Ureter (tissue), 1 donor: ENCODE results near the gene DAZ1. TPM values are rescaled to one million over a fixed set of nuclear protein-coding genes. Genes with fewer than 3 reads are reported as not detected.
"Not testable (repeated sequence)": the region's sequence is repeated elsewhere in the genome, so short reads cannot be mapped to it uniquely, and the experiment has no call there.

ENCODE experiments used
- DNase-seq: peaks from one replicate; pipeline ENCODE4 v3.0.0-alpha.2; 2020; ENCODE audit warnings: low spot score
- total RNA-seq: library from RNA; stranded (reverse); gene quantifications from one replicate; pipeline ENCODE4 v1.2.4, GENCODE V29; 2023
- donor health status: DM: yes; HTN: yes; CAD: no.

DAZ1 gene, protein sequence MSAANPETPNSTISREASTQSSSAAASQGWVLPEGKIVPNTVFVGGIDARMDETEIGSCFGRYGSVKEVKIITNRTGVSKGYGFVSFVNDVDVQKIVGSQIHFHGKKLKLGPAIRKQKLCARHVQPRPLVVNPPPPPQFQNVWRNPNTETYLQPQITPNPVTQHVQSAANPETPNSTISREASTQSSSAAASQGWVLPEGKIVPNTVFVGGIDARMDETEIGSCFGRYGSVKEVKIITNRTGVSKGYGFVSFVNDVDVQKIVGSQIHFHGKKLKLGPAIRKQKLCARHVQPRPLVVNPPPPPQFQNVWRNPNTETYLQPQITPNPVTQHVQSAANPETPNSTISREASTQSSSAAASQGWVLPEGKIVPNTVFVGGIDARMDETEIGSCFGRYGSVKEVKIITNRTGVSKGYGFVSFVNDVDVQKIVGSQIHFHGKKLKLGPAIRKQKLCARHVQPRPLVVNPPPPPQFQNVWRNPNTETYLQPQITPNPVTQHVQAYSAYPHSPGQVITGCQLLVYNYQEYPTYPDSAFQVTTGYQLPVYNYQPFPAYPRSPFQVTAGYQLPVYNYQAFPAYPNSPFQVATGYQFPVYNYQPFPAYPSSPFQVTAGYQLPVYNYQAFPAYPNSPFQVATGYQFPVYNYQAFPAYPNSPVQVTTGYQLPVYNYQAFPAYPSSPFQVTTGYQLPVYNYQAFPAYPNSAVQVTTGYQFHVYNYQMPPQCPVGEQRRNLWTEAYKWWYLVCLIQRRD
- not detected for total RNA-seq

DNA sequence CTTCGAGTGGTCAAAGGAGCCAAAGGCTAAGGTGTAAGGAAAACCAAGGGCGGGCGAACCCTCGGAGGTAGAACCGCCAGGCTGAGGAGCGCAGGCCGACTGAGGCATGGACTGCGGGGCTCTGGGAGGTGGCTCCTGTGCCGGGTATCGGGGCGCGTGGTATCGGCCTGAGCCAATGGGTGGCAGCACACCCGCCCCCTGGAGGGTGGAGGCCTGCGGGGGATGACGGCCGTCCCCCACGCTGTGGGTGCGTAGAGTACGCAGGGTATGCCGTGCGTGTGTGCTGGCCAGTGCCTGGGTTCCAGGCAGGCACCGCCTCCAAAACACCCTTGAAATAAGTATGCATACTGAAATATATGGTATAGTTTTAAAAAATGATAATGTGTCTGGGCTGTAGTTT lies at the start of gene DAZ1:
DAZ1 (minus strand) TSS at position 101 of the 400 bp plus-strand sequence. CDS start 208 bp downstream, outside the sequence.
- DNase-seq, result not testable (repeated sequence)

DNA sequence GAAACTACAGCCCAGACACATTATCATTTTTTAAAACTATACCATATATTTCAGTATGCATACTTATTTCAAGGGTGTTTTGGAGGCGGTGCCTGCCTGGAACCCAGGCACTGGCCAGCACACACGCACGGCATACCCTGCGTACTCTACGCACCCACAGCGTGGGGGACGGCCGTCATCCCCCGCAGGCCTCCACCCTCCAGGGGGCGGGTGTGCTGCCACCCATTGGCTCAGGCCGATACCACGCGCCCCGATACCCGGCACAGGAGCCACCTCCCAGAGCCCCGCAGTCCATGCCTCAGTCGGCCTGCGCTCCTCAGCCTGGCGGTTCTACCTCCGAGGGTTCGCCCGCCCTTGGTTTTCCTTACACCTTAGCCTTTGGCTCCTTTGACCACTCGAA lies 20.4 kb upstream of the DAZ1 start, which contains the start of gene DAZ2:
DAZ2 (plus strand) TSS at position 301 of the 400 bp plus-strand sequence. CDS start 208 bp downstream, outside the sequence.
- DNase-seq, result not testable (repeated sequence)

DNA sequence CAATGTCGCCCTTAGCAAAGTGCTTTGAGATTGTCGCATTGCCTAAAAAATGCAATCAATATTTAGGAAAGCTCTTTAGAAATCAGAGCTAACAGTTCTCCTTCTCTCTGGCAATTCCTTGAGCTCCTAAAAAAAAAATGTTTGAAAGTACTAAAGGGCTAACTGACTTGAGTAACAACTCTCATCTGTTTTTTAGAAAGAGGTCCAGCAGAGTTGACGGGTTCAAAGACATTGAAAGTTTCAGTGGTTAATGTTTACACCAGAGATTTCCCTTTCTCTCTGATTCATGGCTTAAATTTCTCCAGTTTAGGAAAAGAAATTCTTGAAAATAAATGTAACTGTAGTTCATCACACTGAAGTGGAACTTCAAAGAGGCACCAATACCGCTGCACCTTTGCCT lies 11.9 kb upstream of the DAZ1 start:
- not testable (repeated sequence) for DNase-seq

DNA sequence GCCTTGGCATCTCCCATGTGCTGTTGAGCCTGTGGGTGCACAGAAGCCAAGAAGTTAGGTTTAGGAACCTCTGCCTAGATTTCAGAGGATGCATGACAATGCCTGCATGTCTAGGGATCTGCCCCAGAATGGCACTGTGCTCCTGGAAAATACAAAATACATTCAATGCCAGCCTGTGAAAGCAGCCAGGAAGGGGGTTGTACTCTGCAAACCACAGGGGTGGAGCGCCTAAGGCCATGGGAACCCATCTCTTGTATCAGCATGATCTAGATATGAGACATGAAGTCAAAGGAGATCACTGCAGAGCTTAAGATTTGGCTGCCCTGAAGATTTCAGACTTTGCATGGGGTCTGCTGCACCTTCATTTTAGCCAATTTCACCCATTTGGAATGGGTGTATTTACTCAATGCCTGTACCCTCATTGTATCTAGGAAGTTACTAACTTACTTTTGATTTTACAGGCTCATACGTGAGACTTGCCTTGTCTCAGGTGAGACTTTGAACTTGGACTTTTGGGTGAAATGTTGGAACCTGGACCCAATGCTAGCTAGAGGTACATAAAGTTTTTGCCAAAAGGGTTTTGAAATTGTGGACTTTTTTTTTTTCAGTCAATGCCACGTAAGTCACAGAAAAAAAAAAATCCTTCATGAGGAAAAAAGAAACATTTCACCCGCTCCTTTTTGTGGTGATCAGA lies 11.1 kb upstream of the DAZ1 start:
- DNase-seq, result not testable (repeated sequence)

DNA sequence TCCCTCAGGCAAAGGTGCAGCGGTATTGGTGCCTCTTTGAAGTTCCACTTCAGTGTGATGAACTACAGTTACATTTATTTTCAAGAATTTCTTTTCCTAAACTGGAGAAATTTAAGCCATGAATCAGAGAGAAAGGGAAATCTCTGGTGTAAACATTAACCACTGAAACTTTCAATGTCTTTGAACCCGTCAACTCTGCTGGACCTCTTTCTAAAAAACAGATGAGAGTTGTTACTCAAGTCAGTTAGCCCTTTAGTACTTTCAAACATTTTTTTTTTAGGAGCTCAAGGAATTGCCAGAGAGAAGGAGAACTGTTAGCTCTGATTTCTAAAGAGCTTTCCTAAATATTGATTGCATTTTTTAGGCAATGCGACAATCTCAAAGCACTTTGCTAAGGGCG lies 8.6 kb upstream of the DAZ1 start:
- DNase-seq, result not testable (repeated sequence)

Other genes starting within 250 kb of the DAZ1 start
- not detected for gene BPY2, start 214.7 kb downstream of the DAZ1 start, total RNA-seq
- gene DAZ2, start 20.5 kb upstream of the DAZ1 start, total RNA-seq, result not detected